Measurements from ENCODE around the gene CD74. TPM values are rescaled to one million over a fixed set of nuclear protein-coding genes. Genes with fewer than 3 reads are reported as not detected.

Gene CD74
- total RNA-seq, 4 donors from 2014 or later: 118 to 1,231 (median 675) TPM

- H3K4me1 ChIP-seq: no peaks in the 10 kb centered on the region
- no peak for DNase-seq
- H3K4me3 ChIP-seq: no peak overlapping the region
- H3K27me3 ChIP-seq: no peaks in the 10 kb centered on the region
- intact Hi-C loops (cut with DNase I; ENCODE audit: low total_unique reads): no loop called here
- H3K36me3 ChIP-seq: no peaks in the 10 kb centered on the region
- no peaks in the 10 kb centered on the region for H3K9me3 ChIP-seq
- TF ChIP-seq CTCF (IDR thresholded peaks at IDR 0.05) (no peak), POLR2A (IDR thresholded peaks at IDR 0.05) (no peak)
- no peak overlapping the region for H3K27ac ChIP-seq
Observed at GRCh38 chr5:150401376-150402228, 11.1 kb downstream of the CD74 start.

- TF ChIP-seq POLR2A (IDR thresholded peaks at IDR 0.05) (no peak), CTCF (IDR thresholded peaks at IDR 0.05) (no peak)
- H3K4me3 ChIP-seq: no peak overlapping the region
- no peaks in the 10 kb centered on the region for H3K9me3 ChIP-seq
- no peak for DNase-seq
- intact Hi-C loops (cut with DNase I; ENCODE audit: low total_unique reads): no loop called here
- no peaks in the 10 kb centered on the region for H3K4me1 ChIP-seq
- no peaks in the 10 kb centered on the region for H3K27me3 ChIP-seq
- H3K27ac ChIP-seq: no peak overlapping the region
- no peaks in the 10 kb centered on the region for H3K36me3 ChIP-seq
Observed at GRCh38 chr5:150401076-150401375, 11.7 kb downstream of the CD74 start.

GRCh38 chr5:150400316-150401075 lies 12.2 kb downstream of the CD74 start:
- H3K4me1 ChIP-seq: no peaks in the 10 kb centered on the region
- no peak overlapping the region for H3K27ac ChIP-seq
- no peaks in the 10 kb centered on the region for H3K9me3 ChIP-seq
- H3K36me3 ChIP-seq: no peaks in the 10 kb centered on the region
- TF ChIP-seq POLR2A (IDR thresholded peaks at IDR 0.05) (no peak), CTCF (IDR thresholded peaks at IDR 0.05) (no peak)
- H3K27me3 ChIP-seq: no peaks in the 10 kb centered on the region
- DNase-seq: no peak
- H3K4me3 ChIP-seq: no peak overlapping the region
- intact Hi-C loops (cut with DNase I; ENCODE audit: low total_unique reads): no loop called here

- Histone ChIP-seq H3K4me1 (no peaks in the 10 kb centered on the region), H3K27ac (no peak overlapping the region), H3K4me3 (no peak overlapping the region), H3K9me3 (no peaks in the 10 kb centered on the region), H3K36me3 (no peaks in the 10 kb centered on the region), H3K27me3 (no peaks in the 10 kb centered on the region)
- no peak for TF ChIP-seq CTCF (IDR thresholded peaks at IDR 0.05)
- TF ChIP-seq POLR2A (IDR thresholded peaks at IDR 0.05): no peak
- intact Hi-C loops (cut with DNase I; ENCODE audit: low total_unique reads): no loop called here
- DNase-seq: no peak
Observed at GRCh38 chr5:150399524-150400211, 13.0 kb downstream of the CD74 start.

All from uterus (tissue), 4 donors.